Naive B cell (primary cell): ENCODE measurements around the gene MARCHF10. TPM values are rescaled to one million over a fixed set of nuclear protein-coding genes. Genes with fewer than 3 reads are reported as not detected.

Source experiments
- ATAC-seq, 2 donors: fragments of 150-1000 bp; cut with Tn5 transposase; 2 replicates each; pipeline ENCODE4 v1.10.0; 2021; ENCODE audit warnings: low read depth in 2 of 2, mild to moderate bottlenecking in 2 of 2, moderate library complexity in 2 of 2
- DNase-seq: peaks from one replicate; pipeline ENCODE4 v3.0.0; 2022
- H3K27ac Mint-ChIP-seq, 6 donors: one replicate each; pipeline ENCODE4 v1.8.0; 2020 to 2022; ENCODE audit warnings: mild to moderate bottlenecking in 6 of 6, mixed read lengths in 6 of 6, moderate library complexity in 5 of 6, inconsistent platforms in 2 of 6
- H3K27me3 Mint-ChIP-seq, 3 donors: one replicate each; pipeline ENCODE4 v1.8.0; 2021 to 2022; ENCODE audit warnings: mixed read lengths in 3 of 3, mild to moderate bottlenecking in 1 of 3
- H3K36me3 Mint-ChIP-seq, 2 donors: one replicate each; pipeline ENCODE4 v1.8.0; 2020 to 2022; ENCODE audit warnings: mixed read lengths in 2 of 2, inconsistent platforms in 1 of 2, mild to moderate bottlenecking in 1 of 2
- H3K4me1 Mint-ChIP-seq, 3 donors: one replicate each; pipeline ENCODE4 v1.8.0; 2020 to 2022; ENCODE audit warnings: mixed read lengths in 3 of 3, inconsistent platforms in 1 of 3, mild to moderate bottlenecking in 1 of 3, moderate library complexity in 1 of 3
- H3K4me3 Mint-ChIP-seq, 8 donors: one replicate each; pipeline ENCODE4 v1.8.0; 2020 to 2022; ENCODE audit warnings: mild to moderate bottlenecking in 8 of 8, mixed read lengths in 8 of 8, moderate library complexity in 8 of 8, inconsistent platforms in 2 of 8
- H3K9me3 Mint-ChIP-seq, 7 donors: one replicate each; pipeline ENCODE4 v1.8.0; 2020 to 2022; ENCODE audit warnings: mixed read lengths in 7 of 7, mild to moderate bottlenecking in 5 of 7, inconsistent platforms in 2 of 7, moderate library complexity in 1 of 7
- polyA plus RNA-seq, 6 donors: library from polyadenylated mRNA; unstranded; fragments of 300-500 nt; fragmentation: Illumina TruSeq; gene quantifications; one replicate each; pipeline ENCODE4 v1.2.3, GENCODE V29; 2021; ENCODE audit warnings: low read depth in 6 of 6

MARCHF10 gene
- polyA plus RNA-seq, 6 donors from 2014 or later, result 0.21 to 0.27 TPM; not detected in 4

- Mint-ChIP-seq H3K9me3 (peaks cover 0 to 2% (median 0%) of the 10 kb centered on the region in 7 donors), H3K4me3 (peak overlapping the region; percentile 67 to 91 (median 86)), H3K36me3 (no peaks in the 10 kb centered on the region), H3K27ac (peak overlapping the region; percentile 91 to 98 (median 96)), H3K27me3 (no peaks in the 10 kb centered on the region), H3K4me1 (peaks cover 33 to 61% (median 46%) of the 10 kb centered on the region in 3 donors)
- ATAC-seq, result peak; percentile 93 to 96
- DNase-seq, result peak; percentile 67
Measured at GRCh38 chr17:62724398-62725146, 83.5 kb downstream of the MARCHF10 start.

DNA sequence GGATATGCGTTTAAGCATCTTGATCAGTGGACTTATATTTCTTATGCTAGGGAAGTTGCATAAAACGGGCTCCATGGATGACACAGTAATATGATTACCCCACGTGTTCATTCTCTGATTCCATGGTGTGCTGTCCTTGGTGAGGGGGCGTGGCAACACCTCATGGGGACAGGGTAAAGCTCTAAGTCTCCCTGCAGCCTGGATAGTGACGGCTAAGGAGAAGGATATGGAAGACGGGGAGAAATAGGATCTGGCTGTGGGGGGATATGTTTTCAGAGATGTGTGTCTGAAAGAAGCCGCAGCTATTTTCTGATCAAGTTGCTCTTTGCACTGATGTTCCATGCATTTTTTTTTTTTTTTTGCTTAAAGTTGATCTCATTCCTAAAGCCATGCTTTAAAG, 84.3 kb downstream of the MARCHF10 start:
- no peak for DNase-seq
- ATAC-seq, result no peak
- Mint-ChIP-seq H3K27ac (peak overlapping the region in 4 of 6 donors; percentile 81 to 93 (median 87)), H3K9me3 (peaks cover 0 to 2% (median 0%) of the 10 kb centered on the region in 7 donors), H3K36me3 (no peaks in the 10 kb centered on the region), H3K27me3 (no peaks in the 10 kb centered on the region), H3K4me1 (peaks cover 34 to 64% (median 49%) of the 10 kb centered on the region in 3 donors), H3K4me3 (peak overlapping the region in 3 of 8 donors; percentile 3 to 85 (median 75))

- Mint-ChIP-seq H3K4me1 (peaks cover 27 to 66% (median 48%) of the 10 kb centered on the region in 3 donors), H3K36me3 (no peaks in the 10 kb centered on the region), H3K9me3 (peaks cover 0 to 1% (median 0%) of the 10 kb centered on the region in 7 donors), H3K4me3 (no peak overlapping the region), H3K27me3 (no peaks in the 10 kb centered on the region), H3K27ac (peak overlapping the region in 2 of 6 donors; percentile 57 to 65)
- ATAC-seq, result no peak
- no peak for DNase-seq
Measured at GRCh38 chr17:62722625-62723024, 85.5 kb downstream of the MARCHF10 start.

- H3K36me3 Mint-ChIP-seq, result no peaks in the 10 kb centered on the region
- peak overlapping the region in 5 of 6 donors; percentile 4 to 94 (median 57) for H3K27ac Mint-ChIP-seq
- peak; percentile 23 for DNase-seq
- no peaks in the 10 kb centered on the region for H3K27me3 Mint-ChIP-seq
- peak; percentile 30 to 37 for ATAC-seq
- peak overlapping the region in 6 of 8 donors; percentile 5 to 63 (median 38) for H3K4me3 Mint-ChIP-seq
- H3K4me1 Mint-ChIP-seq, result peaks cover 25 to 55% (median 41%) of the 10 kb centered on the region in 3 donors
- H3K9me3 Mint-ChIP-seq, result no peaks in the 10 kb centered on the region
Measured at GRCh38 chr17:62720126-62720850, 87.8 kb downstream of the MARCHF10 start.

DNA sequence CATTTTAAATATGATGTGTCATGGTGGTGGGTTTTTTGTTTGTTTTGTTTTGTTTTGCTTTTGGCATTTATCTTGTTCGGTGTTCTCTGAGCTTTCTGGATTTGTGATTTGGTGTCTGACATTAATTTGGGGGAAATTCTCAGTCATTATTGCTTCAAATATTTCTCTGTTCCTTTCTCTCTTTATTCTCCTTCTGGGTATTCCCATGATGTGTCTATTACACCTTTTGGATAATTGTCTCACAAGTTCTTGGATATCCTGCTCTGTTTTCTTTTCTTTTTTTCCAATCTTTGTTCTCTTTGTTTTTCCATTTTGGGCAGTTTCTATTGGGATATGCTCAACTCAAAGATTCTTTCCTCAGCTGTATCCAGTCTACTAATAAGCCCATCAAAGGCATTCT, 88.5 kb downstream of the MARCHF10 start:
- Mint-ChIP-seq H3K27ac (peak overlapping the region in 3 of 6 donors; percentile 4 to 67 (median 13)), H3K27me3 (no peaks in the 10 kb centered on the region), H3K9me3 (no peaks in the 10 kb centered on the region), H3K4me1 (peaks cover 18 to 48% (median 34%) of the 10 kb centered on the region in 3 donors), H3K4me3 (no peak overlapping the region), H3K36me3 (no peaks in the 10 kb centered on the region)
- DNase-seq, result no peak
- no peak for ATAC-seq

DNA sequence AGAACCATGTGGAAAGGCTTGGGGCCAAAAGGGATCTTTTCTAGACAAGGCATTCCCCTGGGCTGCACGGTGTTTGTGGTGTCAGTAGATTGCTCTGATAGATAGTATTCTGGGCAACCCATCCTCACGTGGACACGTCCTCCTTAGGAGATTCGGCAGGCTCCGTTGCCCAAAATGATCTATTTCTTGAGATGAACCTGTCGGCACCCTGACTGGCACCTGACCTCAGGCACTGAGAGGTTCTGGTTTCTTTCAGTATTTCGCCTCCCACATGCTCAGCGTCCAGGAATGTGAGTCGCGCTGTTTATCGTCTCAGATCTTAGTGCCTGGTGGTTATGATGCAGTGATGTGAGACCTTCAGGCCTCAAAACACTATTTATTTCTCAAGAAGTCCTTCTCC, 89.7 kb downstream of the MARCHF10 start:
- no peak overlapping the region for H3K4me3 Mint-ChIP-seq
- H3K27me3 Mint-ChIP-seq, result no peaks in the 10 kb centered on the region
- peaks cover 8 to 38% (median 24%) of the 10 kb centered on the region in 3 donors for H3K4me1 Mint-ChIP-seq

GRCh38 chr17:62717889-62718288, 90.2 kb downstream of the MARCHF10 start:
- peak overlapping the region in 2 of 6 donors; percentile 55 to 56 for H3K27ac Mint-ChIP-seq
- no peaks in the 10 kb centered on the region for H3K27me3 Mint-ChIP-seq
- H3K9me3 Mint-ChIP-seq, result no peaks in the 10 kb centered on the region
- peaks cover 8 to 37% (median 22%) of the 10 kb centered on the region in 3 donors for H3K4me1 Mint-ChIP-seq
- no peaks in the 10 kb centered on the region for H3K36me3 Mint-ChIP-seq
- H3K4me3 Mint-ChIP-seq, result no peak overlapping the region
- DNase-seq (no peak), ATAC-seq (no peak)

More for the DNA sequence above, 89.7 kb downstream of the MARCHF10 start:
- peak overlapping the region in 1 of 6 donors; percentile 54 for H3K27ac Mint-ChIP-seq
- no peaks in the 10 kb centered on the region for H3K36me3 Mint-ChIP-seq
- ATAC-seq (no peak), DNase-seq (no peak)
- H3K9me3 Mint-ChIP-seq, result no peaks in the 10 kb centered on the region

- ATAC-seq (no peak), DNase-seq (no peak)
- peaks cover 8 to 37% (median 22%) of the 10 kb centered on the region in 3 donors for H3K4me1 Mint-ChIP-seq
- no peaks in the 10 kb centered on the region for H3K27me3 Mint-ChIP-seq
- no peaks in the 10 kb centered on the region for H3K36me3 Mint-ChIP-seq
- H3K4me3 Mint-ChIP-seq, result no peak overlapping the region
- H3K27ac Mint-ChIP-seq, result peak overlapping the region in 3 of 6 donors; percentile 21 to 56 (median 55)
- H3K9me3 Mint-ChIP-seq, result no peaks in the 10 kb centered on the region
Measured at GRCh38 chr17:62717589-62717855, 90.6 kb downstream of the MARCHF10 start.

DNA sequence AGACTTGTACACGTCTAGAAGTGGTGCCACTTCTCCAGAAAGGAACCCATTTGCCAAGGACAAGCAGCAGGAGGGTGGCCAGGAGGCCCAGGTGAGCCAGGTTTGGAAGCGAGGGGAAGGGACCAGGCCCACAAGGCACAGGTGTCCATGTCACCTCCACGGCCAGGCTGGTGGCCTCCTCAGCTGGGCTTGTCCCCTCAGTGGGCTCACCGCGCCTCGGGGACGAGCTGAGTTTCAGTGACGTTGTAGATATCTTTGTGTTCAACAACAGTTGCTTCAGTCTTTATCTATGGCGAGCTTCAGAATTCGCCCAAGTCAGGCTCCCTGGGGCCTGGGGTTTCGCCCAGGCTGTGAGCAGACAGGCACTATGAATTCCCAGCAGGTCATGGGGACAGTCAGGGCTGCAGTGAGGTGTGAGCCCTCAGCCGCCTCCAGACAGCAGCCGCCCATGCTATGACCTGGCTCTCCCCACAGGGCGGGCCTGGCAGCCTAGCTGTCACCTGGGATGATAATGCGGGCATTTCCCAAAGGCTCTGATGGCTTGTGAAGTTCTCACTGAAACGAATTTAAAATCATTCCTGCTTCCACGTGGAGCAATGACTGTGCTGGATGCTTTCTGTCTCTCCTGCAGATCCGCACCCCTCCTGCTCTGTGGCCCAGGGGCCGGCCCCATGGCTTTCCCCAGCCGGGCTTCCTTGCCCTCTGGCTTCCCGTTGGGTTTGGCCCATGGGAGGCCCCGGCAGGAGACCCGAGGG, 91.1 kb downstream of the MARCHF10 start:
- DNase-seq (no peak), ATAC-seq (no peak)
- peaks cover 8 to 37% (median 22%) of the 10 kb centered on the region in 3 donors for H3K4me1 Mint-ChIP-seq
- H3K4me3 Mint-ChIP-seq, result no peak overlapping the region
- H3K27ac Mint-ChIP-seq, result peak overlapping the region in 2 of 6 donors; percentile 21 to 56
- no peaks in the 10 kb centered on the region for H3K27me3 Mint-ChIP-seq
- no peaks in the 10 kb centered on the region for H3K9me3 Mint-ChIP-seq
- no peaks in the 10 kb centered on the region for H3K36me3 Mint-ChIP-seq

DNA sequence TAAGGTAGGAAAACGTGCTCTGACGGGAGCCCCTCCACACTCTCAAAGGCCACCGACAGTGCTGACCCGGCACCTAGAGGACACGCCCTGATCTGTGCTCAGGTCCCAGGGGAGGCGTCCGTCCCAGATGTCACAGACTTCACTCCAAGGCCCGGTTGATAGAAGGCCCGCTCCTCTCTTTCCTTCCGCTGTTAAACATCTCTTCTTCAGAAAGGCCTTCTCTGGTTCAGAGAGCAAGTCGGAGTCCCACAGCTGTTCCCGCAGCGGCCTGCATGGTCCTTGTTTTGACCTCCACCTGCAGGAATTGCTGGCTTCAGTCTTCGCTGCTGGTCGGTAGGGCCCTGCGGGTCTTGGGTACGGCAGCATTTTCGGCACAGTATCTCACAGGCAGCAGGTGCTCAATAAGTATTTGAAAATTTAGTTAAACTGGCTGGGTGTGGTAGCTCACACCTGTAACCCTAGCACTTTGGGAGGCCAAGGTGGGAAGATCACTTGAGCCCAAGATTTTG, 92.2 kb downstream of the MARCHF10 start:
- ATAC-seq, result no peak
- no peak for DNase-seq
- Mint-ChIP-seq H3K4me1 (peaks cover 8 to 30% (median 22%) of the 10 kb centered on the region in 3 donors), H3K36me3 (no peaks in the 10 kb centered on the region), H3K4me3 (peak overlapping the region in 1 of 8 donors; percentile 33), H3K27ac (no peak overlapping the region), H3K9me3 (no peaks in the 10 kb centered on the region), H3K27me3 (no peaks in the 10 kb centered on the region)

GRCh38 chr17:62714016-62714777, 93.9 kb downstream of the MARCHF10 start:
- Mint-ChIP-seq H3K27me3 (no peaks in the 10 kb centered on the region), H3K27ac (no peak overlapping the region), H3K4me1 (peaks cover 0 to 14% (median 9%) of the 10 kb centered on the region in 3 donors)

GRCh38 chr17:62713086-62713881, 94.8 kb downstream of the MARCHF10 start:
- peaks cover 0 to 9% (median 9%) of the 10 kb centered on the region in 3 donors for H3K4me1 Mint-ChIP-seq
- H3K27me3 Mint-ChIP-seq, result no peaks in the 10 kb centered on the region
- no peak for ATAC-seq
- H3K36me3 Mint-ChIP-seq, result no peaks in the 10 kb centered on the region
- DNase-seq, result no peak
- H3K9me3 Mint-ChIP-seq, result no peaks in the 10 kb centered on the region
- peak overlapping the region in 1 of 8 donors; percentile 77 for H3K4me3 Mint-ChIP-seq
- peak overlapping the region in 2 of 6 donors; percentile 38 to 96 for H3K27ac Mint-ChIP-seq

More at GRCh38 chr17:62714016-62714777, 93.9 kb downstream of the MARCHF10 start:
- Mint-ChIP-seq H3K4me3 (no peak overlapping the region), H3K36me3 (no peaks in the 10 kb centered on the region), H3K9me3 (no peaks in the 10 kb centered on the region)
- DNase-seq (no peak), ATAC-seq (no peak)
